ENCODE results near the gene DGKA.
A peak's percentile ranks its signal among the peaks of the same experiment; 100 is the strongest.

DGKA gene

GRCh38 chr12:55933799-55934742 lies 3.1 kb downstream of the DGKA start:
- H3K27ac ChIP-seq (ENCODE audit: low read length, poor library complexity, severe bottlenecking), result no peak overlapping the region
- no peak overlapping the region for H2AFZ ChIP-seq (ENCODE audit: low read depth, low read length)
- H2AK5ac ChIP-seq (ENCODE audit: low read length, severe bottlenecking), result no peak overlapping the region
- H3K4me1 ChIP-seq (ENCODE audit: control insufficient read depth, insufficient read depth, low read depth, low read length), result peaks cover 18% of the 10 kb centered on the region
- 100% methylated on average over 1 of the region's 1 CpG for WGBS
- H3K36me3 ChIP-seq (ENCODE audit: control insufficient read depth in 1 of 2, insufficient read depth in 2 of 2, low read depth in 1 of 2, low read length in 2 of 2), result peaks cover 3 to 17% of the 10 kb centered on the region in 2 experiments
- no peak overlapping the region for H2BK12ac ChIP-seq (ENCODE audit: low read length in 2 of 2)
- DNase-seq, result peak; percentile 17
- H3K4me2 ChIP-seq (ENCODE audit: low read length, poor library complexity, severe bottlenecking), result no peak overlapping the region
- H3K4ac ChIP-seq (ENCODE audit: low read depth in 1 of 2, low read length in 2 of 2), result no peak overlapping the region
- H3K79me1 ChIP-seq (replicated peaks; ENCODE audit: low read length, poor library complexity, severe bottlenecking), result peaks cover 19% of the 10 kb centered on the region
- H3K18ac ChIP-seq (ENCODE audit: low read depth in 1 of 2, low read length in 2 of 2), result no peak overlapping the region
- H2BK5ac ChIP-seq (ENCODE audit: low read depth, low read length, poor library complexity, severe bottlenecking), result no peak overlapping the region
- peak overlapping the region; percentile 17 for H3K9ac ChIP-seq (ENCODE audit: low read length)
- H2BK15ac ChIP-seq (ENCODE audit: low read depth, poor library complexity, severe bottlenecking), result no peak overlapping the region
- H3K27me3 ChIP-seq (ENCODE audit: control insufficient read depth in 1 of 2, insufficient read depth in 1 of 2, low read length in 2 of 2), result no peaks in the 10 kb centered on the region
- no peak overlapping the region for H2BK120ac ChIP-seq (ENCODE audit: low read depth, low read length)
- no peak overlapping the region for H3K23ac ChIP-seq (ENCODE audit: low read length in 2 of 2)
- no peak overlapping the region for H3K14ac ChIP-seq (ENCODE audit: low read length in 2 of 2)
- H4K91ac ChIP-seq (ENCODE audit: low read length), result no peak overlapping the region
- no peaks in the 10 kb centered on the region for H3K9me3 ChIP-seq (ENCODE audit: control insufficient read depth, low read length)
- H3K4me3 ChIP-seq (ENCODE audit: insufficient read depth in 1 of 2, low read depth in 1 of 2, low read length in 2 of 2), result no peak overlapping the region
- H4K8ac ChIP-seq (ENCODE audit: low read length), result no peak overlapping the region

DNA sequence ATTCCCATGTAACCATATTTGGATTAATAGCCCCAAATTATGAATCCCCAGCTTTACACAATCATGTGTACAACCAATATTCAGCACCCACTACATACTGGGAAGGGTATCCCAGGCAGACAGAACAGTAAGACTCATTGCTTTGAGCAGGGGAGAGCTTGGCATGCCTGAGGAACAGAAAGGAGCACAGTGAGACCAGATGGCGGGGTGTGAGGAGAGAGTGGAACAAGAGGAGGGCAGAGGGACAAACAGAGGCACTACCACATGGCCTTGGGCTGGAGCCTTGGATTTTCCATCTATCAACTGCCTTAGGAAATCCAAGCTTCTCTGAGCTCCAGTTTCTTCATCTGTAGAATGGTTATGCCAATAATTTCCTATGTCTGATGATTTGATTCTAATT lies 3.8 kb downstream of the DGKA start:
- Histone ChIP-seq H3K23ac (ENCODE audit: low read length in 2 of 2) (no peak overlapping the region), H3K27me3 (ENCODE audit: control insufficient read depth in 1 of 2, insufficient read depth in 1 of 2, low read length in 2 of 2) (no peaks in the 10 kb centered on the region), H3K36me3 (ENCODE audit: control insufficient read depth in 1 of 2, insufficient read depth in 2 of 2, low read depth in 1 of 2, low read length in 2 of 2) (peaks cover 7 to 19% of the 10 kb centered on the region in 2 experiments), H3K14ac (ENCODE audit: low read length in 2 of 2) (no peak overlapping the region), H3K4me2 (ENCODE audit: low read length, poor library complexity, severe bottlenecking) (no peak overlapping the region), H2BK120ac (ENCODE audit: low read depth, low read length) (no peak overlapping the region), H4K8ac (ENCODE audit: low read length) (no peak overlapping the region), H3K27ac (ENCODE audit: low read length, poor library complexity, severe bottlenecking) (no peak overlapping the region), H2BK5ac (ENCODE audit: low read depth, low read length, poor library complexity, severe bottlenecking) (no peak overlapping the region), H3K79me1 (replicated peaks; ENCODE audit: low read length, poor library complexity, severe bottlenecking) (peaks cover 15% of the 10 kb centered on the region), H4K91ac (ENCODE audit: low read length) (no peak overlapping the region), H2BK15ac (ENCODE audit: low read depth, poor library complexity, severe bottlenecking) (no peak overlapping the region), H2BK12ac (ENCODE audit: low read length in 2 of 2) (peak overlapping the region in 1 of 2 experiments; percentile 56), H3K9me3 (ENCODE audit: control insufficient read depth, low read length) (no peaks in the 10 kb centered on the region), H3K4ac (ENCODE audit: low read depth in 1 of 2, low read length in 2 of 2) (no peak overlapping the region), H3K18ac (ENCODE audit: low read depth in 1 of 2, low read length in 2 of 2) (no peak overlapping the region), H3K4me1 (ENCODE audit: control insufficient read depth, insufficient read depth, low read depth, low read length) (peaks cover 18% of the 10 kb centered on the region), H3K9ac (ENCODE audit: low read length) (no peak overlapping the region), H2AFZ (ENCODE audit: low read depth, low read length) (no peak overlapping the region), H3K4me3 (ENCODE audit: insufficient read depth in 1 of 2, low read depth in 1 of 2, low read length in 2 of 2) (no peak overlapping the region), H2AK5ac (ENCODE audit: low read length, severe bottlenecking) (no peak overlapping the region)
- 100% methylated on average over 1 of the region's 1 CpG for WGBS
- no peak for DNase-seq

DNA sequence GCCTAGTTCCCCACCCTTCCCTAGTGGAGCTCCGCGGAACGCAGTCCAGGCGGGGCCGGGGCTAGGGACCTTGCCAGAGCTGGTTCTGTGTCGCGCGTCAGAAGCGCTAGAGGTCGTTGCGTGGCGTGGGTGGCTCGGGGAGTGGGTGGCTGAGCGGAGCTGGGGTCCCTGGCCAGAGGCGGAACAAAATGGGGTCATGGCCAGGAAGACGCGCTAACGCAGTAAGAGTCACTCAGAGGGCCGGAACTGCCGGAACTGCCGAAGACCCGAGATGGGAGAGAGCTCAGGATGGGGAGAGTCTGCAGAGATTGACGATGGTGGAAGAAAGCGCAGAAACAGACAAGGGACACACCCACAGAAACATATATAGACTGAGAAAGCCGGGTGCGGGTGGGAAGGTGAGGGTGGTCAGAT lies 4.8 kb downstream of the DGKA start:
- no peak overlapping the region for H3K18ac ChIP-seq (ENCODE audit: low read depth in 1 of 2, low read length in 2 of 2)
- no peak overlapping the region for H4K91ac ChIP-seq (ENCODE audit: low read length)
- no peak overlapping the region for H2BK12ac ChIP-seq (ENCODE audit: low read length in 2 of 2)
- H3K9me3 ChIP-seq (ENCODE audit: control insufficient read depth, low read length), result no peaks in the 10 kb centered on the region
- H3K27me3 ChIP-seq (ENCODE audit: control insufficient read depth in 1 of 2, insufficient read depth in 1 of 2, low read length in 2 of 2), result no peaks in the 10 kb centered on the region
- no peak overlapping the region for H3K4me2 ChIP-seq (ENCODE audit: low read length, poor library complexity, severe bottlenecking)
- 81% methylated on average over 24 of the region's 26 CpGs for WGBS
- peak overlapping the region; percentile 70 for H3K9ac ChIP-seq (ENCODE audit: low read length)
- H2AK5ac ChIP-seq (ENCODE audit: low read length, severe bottlenecking), result no peak overlapping the region
- H3K4ac ChIP-seq (ENCODE audit: low read depth in 1 of 2, low read length in 2 of 2), result no peak overlapping the region
- H4K8ac ChIP-seq (ENCODE audit: low read length), result no peak overlapping the region
- peak overlapping the region in 1 of 2 experiments; percentile 69 for H3K4me3 ChIP-seq (ENCODE audit: insufficient read depth in 1 of 2, low read depth in 1 of 2, low read length in 2 of 2)
- peaks cover 15% of the 10 kb centered on the region for H3K79me1 ChIP-seq (replicated peaks; ENCODE audit: low read length, poor library complexity, severe bottlenecking)
- DNase-seq, result no peak
- H3K14ac ChIP-seq (ENCODE audit: low read length in 2 of 2), result no peak overlapping the region
- H3K23ac ChIP-seq (ENCODE audit: low read length in 2 of 2), result no peak overlapping the region
- H2BK120ac ChIP-seq (ENCODE audit: low read depth, low read length), result no peak overlapping the region
- H3K27ac ChIP-seq (ENCODE audit: low read length, poor library complexity, severe bottlenecking), result no peak overlapping the region
- no peak overlapping the region for H2BK5ac ChIP-seq (ENCODE audit: low read depth, low read length, poor library complexity, severe bottlenecking)
- peaks cover 22% of the 10 kb centered on the region for H3K4me1 ChIP-seq (ENCODE audit: control insufficient read depth, insufficient read depth, low read depth, low read length)
- H2BK15ac ChIP-seq (ENCODE audit: low read depth, poor library complexity, severe bottlenecking), result no peak overlapping the region
- no peak overlapping the region for H2AFZ ChIP-seq (ENCODE audit: low read depth, low read length)
- peaks cover 10 to 23% of the 10 kb centered on the region in 2 experiments for H3K36me3 ChIP-seq (ENCODE audit: control insufficient read depth in 1 of 2, insufficient read depth in 2 of 2, low read depth in 1 of 2, low read length in 2 of 2)

- H2BK5ac ChIP-seq (ENCODE audit: low read depth, low read length, poor library complexity, severe bottlenecking), result no peak overlapping the region
- H3K36me3 ChIP-seq (ENCODE audit: control insufficient read depth in 1 of 2, insufficient read depth in 2 of 2, low read depth in 1 of 2, low read length in 2 of 2), result peaks cover 19 to 45% of the 10 kb centered on the region in 2 experiments
- no peak overlapping the region for H3K14ac ChIP-seq (ENCODE audit: low read length in 2 of 2)
- no peak overlapping the region for H3K4me3 ChIP-seq (ENCODE audit: insufficient read depth in 1 of 2, low read depth in 1 of 2, low read length in 2 of 2)
- DNase-seq, result no peak
- no peak overlapping the region for H3K18ac ChIP-seq (ENCODE audit: low read depth in 1 of 2, low read length in 2 of 2)
- no peak overlapping the region for H3K23ac ChIP-seq (ENCODE audit: low read length in 2 of 2)
- no peak overlapping the region for H2AFZ ChIP-seq (ENCODE audit: low read depth, low read length)
- H3K79me1 ChIP-seq (replicated peaks; ENCODE audit: low read length, poor library complexity, severe bottlenecking), result peaks cover 6% of the 10 kb centered on the region
- no peak overlapping the region for H2AK5ac ChIP-seq (ENCODE audit: low read length, severe bottlenecking)
- no peak overlapping the region for H3K4ac ChIP-seq (ENCODE audit: low read depth in 1 of 2, low read length in 2 of 2)
- no peak overlapping the region for H3K4me2 ChIP-seq (ENCODE audit: low read length, poor library complexity, severe bottlenecking)
- H3K4me1 ChIP-seq (ENCODE audit: control insufficient read depth, insufficient read depth, low read depth, low read length), result peaks cover 8% of the 10 kb centered on the region
- H3K9me3 ChIP-seq (ENCODE audit: control insufficient read depth, low read length), result no peaks in the 10 kb centered on the region
- no peak overlapping the region for H2BK15ac ChIP-seq (ENCODE audit: low read depth, poor library complexity, severe bottlenecking)
- no peak overlapping the region for H3K27ac ChIP-seq (ENCODE audit: low read length, poor library complexity, severe bottlenecking)
- no peaks in the 10 kb centered on the region for H3K27me3 ChIP-seq (ENCODE audit: control insufficient read depth in 1 of 2, insufficient read depth in 1 of 2, low read length in 2 of 2)
- no peak overlapping the region for H4K91ac ChIP-seq (ENCODE audit: low read length)
- no peak overlapping the region for H2BK12ac ChIP-seq (ENCODE audit: low read length in 2 of 2)
- 100% methylated on average over 1 of the region's 2 CpGs for WGBS
- no peak overlapping the region for H4K8ac ChIP-seq (ENCODE audit: low read length)
- no peak overlapping the region for H2BK120ac ChIP-seq (ENCODE audit: low read depth, low read length)
- H3K9ac ChIP-seq (ENCODE audit: low read length), result no peak overlapping the region
These were observed 7.0 kb downstream of the DGKA start for GRCh38 chr12:55937981-55938380.
